Measurements from ENCODE around the gene MUS81. TPM values are rescaled to one million over a fixed set of nuclear protein-coding genes. Genes with fewer than 3 reads are reported as not detected.

MUS81 gene
- total RNA-seq, 1 experiment from 2014 or later = 64.9 TPM

DNA sequence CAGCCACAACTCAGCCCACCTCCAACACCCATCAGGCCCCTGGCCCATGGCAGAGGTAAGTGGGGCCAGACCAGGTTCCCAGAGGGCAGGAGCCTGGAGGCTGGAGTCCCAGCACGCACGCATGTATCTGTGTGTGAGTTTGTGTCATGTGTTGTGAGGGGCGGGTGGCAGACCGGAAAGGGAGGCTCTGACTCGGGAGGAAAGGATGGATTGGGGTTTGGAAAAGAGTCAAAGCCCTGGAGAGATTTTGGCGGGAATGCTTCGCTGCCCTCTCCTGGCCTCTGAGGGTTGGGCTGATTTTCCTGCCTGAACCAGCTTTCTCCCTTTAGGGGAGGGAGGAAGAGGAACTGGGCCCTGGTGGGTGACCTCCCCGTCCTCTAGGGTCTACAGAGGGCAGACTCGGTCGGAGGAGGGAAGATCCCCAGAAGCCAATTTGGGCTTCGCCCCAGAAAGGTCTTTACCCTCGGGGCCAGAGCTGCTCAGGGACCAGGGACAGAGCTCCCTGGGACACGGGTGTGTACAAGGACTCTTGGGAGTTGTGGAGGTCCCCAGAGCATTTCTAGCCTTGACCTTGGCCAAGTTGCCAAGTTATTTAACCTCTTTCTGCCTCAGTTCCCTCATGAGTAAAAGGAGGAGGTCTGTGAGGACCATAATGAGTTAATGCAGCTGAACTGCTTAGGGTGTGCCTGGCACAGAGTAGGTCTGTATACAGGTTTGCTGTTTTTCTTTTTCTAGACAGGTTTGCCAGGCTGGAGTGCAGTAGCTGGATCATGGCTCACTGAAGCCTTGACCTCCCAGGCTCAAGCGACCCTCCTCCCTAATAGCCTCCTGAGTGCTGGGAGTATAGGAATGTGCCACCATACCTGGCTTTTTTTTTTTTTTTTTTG, 51.7 kb downstream of the MUS81 start:
- DNase-seq (ENCODE audit: low read depth) = peak; percentile 98

DNA sequence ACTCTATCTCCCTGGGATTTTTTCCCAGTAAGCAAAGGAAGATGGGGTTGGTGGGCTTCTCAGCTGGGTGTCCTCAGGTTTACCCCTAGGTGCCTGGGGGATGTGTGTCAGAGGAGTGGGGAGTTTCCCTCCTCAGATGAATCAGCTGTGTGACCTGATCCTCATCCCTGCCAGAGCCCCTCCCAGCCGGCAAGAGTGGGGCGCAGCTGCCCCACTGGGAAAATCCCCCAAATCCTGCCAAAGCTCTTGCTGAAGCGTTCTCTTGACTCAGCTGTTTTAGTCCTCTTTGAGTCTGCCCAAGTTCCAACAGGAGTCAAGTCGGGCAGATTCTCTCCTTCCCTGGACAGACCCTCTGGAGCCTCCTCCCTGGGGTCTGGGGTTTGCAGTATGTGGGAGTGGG, 52.6 kb downstream of the MUS81 start:
- peak; percentile 81 for DNase-seq (ENCODE audit: low read depth)

DNA sequence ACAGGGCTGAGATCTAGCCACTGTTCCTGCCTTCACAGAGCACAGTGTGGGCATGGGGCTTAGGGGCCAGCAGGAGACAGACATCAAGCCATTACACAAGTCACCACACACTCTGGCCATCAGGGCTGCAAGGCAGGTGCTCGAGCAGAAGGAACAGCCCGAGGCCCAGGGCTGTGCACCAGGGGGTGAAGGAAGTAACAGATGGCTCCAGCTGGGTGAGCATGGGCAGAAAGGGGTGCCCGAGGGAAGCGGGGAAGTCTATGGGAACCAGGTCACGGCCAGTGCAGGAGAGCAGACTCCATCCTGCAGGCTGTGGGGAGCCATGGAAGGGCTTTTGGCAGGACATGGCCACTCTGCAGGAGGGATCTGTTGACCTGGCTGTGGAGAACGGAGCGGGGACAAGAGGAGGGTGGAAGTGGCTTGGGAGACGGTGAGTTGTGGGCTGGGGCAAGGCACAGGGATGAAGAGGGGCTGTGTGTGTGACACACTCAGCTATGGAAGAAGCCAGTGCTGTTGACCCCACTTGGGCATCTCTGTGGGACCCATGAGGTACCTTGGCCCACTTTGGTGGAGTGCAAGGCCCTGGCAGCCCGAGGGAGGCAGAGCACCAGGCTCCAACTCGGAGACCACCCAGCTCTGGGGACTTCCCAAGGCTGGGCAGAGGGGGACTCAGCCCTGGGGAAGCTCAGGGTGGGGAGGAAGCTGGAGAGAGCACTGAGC, 55.0 kb downstream of the MUS81 start:
- DNase-seq (ENCODE audit: low read depth) = no peak

DNA sequence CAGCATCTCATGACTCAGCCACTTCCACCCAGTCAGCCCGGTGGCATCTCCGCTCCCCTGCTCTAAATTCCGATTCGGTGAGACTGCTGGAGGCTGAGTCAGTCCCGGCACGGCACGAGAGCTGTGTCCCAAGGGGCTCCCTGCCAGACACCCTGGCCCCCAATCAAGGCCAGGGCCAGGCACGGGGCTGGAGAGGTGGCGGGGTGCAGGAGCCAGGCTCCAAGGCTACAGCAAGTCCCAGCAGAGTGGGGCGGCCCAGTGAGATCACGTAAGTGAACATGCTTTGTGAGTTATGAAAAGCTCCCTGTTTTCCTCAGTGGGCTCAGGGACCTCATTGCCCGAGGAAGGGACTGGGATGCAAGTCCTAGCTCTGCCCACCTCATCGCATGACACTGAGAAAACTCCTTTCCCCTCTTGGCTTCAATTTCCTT, 55.6 kb downstream of the MUS81 start:
- DNase-seq (ENCODE audit: low read depth) = peak; percentile 99

Other genes starting within 250 kb of the MUS81 start
- 43.7 and 60.3 TPM in 2 replicates for gene MAP3K11, start 246.2 kb upstream of the MUS81 start, total RNA-seq (2014; rRNA removed; shearing (Covaris generic))
- gene PCNX3, start 244.7 kb upstream of the MUS81 start, total RNA-seq (2014; rRNA removed; shearing (Covaris generic)) = 41.8 and 53.5 TPM in 2 replicates
- gene SIPA1, start 222.3 kb upstream of the MUS81 start, total RNA-seq (2014; rRNA removed; shearing (Covaris generic)) = 19.2 and 21.7 TPM in 2 replicates
- gene RELA, start 197.5 kb upstream of the MUS81 start, total RNA-seq (2014; rRNA removed; shearing (Covaris generic)) = 31.7 and 55.4 TPM in 2 replicates
- 64.0 and 80.6 TPM in 2 replicates for gene KAT5, start 148.2 kb upstream of the MUS81 start, total RNA-seq (2014; rRNA removed; shearing (Covaris generic))
- gene RNASEH2C, start 139.6 kb upstream of the MUS81 start, total RNA-seq (2014; rRNA removed; shearing (Covaris generic)) = 29.8 and 39.7 TPM in 2 replicates
- gene AP5B1, start 79.5 kb upstream of the MUS81 start, total RNA-seq (2014; rRNA removed; shearing (Covaris generic)) = 10.3 and 13.6 TPM in 2 replicates
- gene OVOL1, start 73.4 kb upstream of the MUS81 start, total RNA-seq (2014; rRNA removed; shearing (Covaris generic)) = not detected in 2 replicates
- gene SNX32, start 26.5 kb upstream of the MUS81 start, total RNA-seq (2014; rRNA removed; shearing (Covaris generic)) = not detected in 2 replicates
- 2,329 and 2,647 TPM in 2 replicates for gene CFL1, start 2.3 kb upstream of the MUS81 start, total RNA-seq (2014; rRNA removed; shearing (Covaris generic))
- 27.9 and 32.0 TPM in 2 replicates for gene EFEMP2, start 12.4 kb downstream of the MUS81 start, total RNA-seq (2014; rRNA removed; shearing (Covaris generic))
- 0.24 and 0.57 TPM in 2 replicates for gene CTSW, start 19.4 kb downstream of the MUS81 start, total RNA-seq (2014; rRNA removed; shearing (Covaris generic))
- 187 and 232 TPM in 2 replicates for gene FIBP, start 28.0 kb downstream of the MUS81 start, total RNA-seq (2014; rRNA removed; shearing (Covaris generic))
- gene CCDC85B, start 30.2 kb downstream of the MUS81 start, total RNA-seq (2014; rRNA removed; shearing (Covaris generic)) = 135 and 146 TPM in 2 replicates
- 236 and 374 TPM in 2 replicates for gene FOSL1, start 40.0 kb downstream of the MUS81 start, total RNA-seq (2014; rRNA removed; shearing (Covaris generic))
- gene C11orf68, start 58.6 kb downstream of the MUS81 start, total RNA-seq (2014; rRNA removed; shearing (Covaris generic)) = 44.0 and 64.7 TPM in 2 replicates
- 355 and 356 TPM in 2 replicates for gene DRAP1, start 59.0 kb downstream of the MUS81 start, total RNA-seq (2014; rRNA removed; shearing (Covaris generic))
- gene TSGA10IP, start 85.0 kb downstream of the MUS81 start, total RNA-seq (2014; rRNA removed; shearing (Covaris generic)) = 0.05 TPM in 1 of 2 replicates, not detected in the other
- gene SART1, start 101.3 kb downstream of the MUS81 start, total RNA-seq (2014; rRNA removed; shearing (Covaris generic)) = 86.4 and 112 TPM in 2 replicates
- gene EIF1AD, start 141.7 kb downstream of the MUS81 start, total RNA-seq (2014; rRNA removed; shearing (Covaris generic)) = 45.8 and 57.5 TPM in 2 replicates
- 99.1 and 153 TPM in 2 replicates for gene BANF1, start 142.1 kb downstream of the MUS81 start, total RNA-seq (2014; rRNA removed; shearing (Covaris generic))
- not detected in 2 replicates for gene CST6, start 151.6 kb downstream of the MUS81 start, total RNA-seq (2014; rRNA removed; shearing (Covaris generic))
- 10.0 and 13.7 TPM in 2 replicates for gene CATSPER1, start 166.0 kb downstream of the MUS81 start, total RNA-seq (2014; rRNA removed; shearing (Covaris generic))
- gene GAL3ST3, start 188.7 kb downstream of the MUS81 start, total RNA-seq (2014; rRNA removed; shearing (Covaris generic)) = not detected in 2 replicates
- gene SF3B2, start 191.9 kb downstream of the MUS81 start, total RNA-seq (2014; rRNA removed; shearing (Covaris generic)) = 230 and 239 TPM in 2 replicates
- 10.4 and 17.8 TPM in 2 replicates for gene PACS1, start 209.8 kb downstream of the MUS81 start, total RNA-seq (2014; rRNA removed; shearing (Covaris generic))

All from HT1080 (cell line).